BE2C (cell line): ENCODE data around the gene POLRMT.
A peak's percentile ranks its signal among the peaks of the same experiment; 100 is the strongest.
"Not testable (repeated sequence)": the region's sequence is repeated elsewhere in the genome, so short reads cannot be mapped to it uniquely, and the experiment has no call there.

Source experiments
- DNase-seq: peaks from one replicate; pipeline ENCODE4 v3.0.0-alpha.2; 2020
- H3K27me3 ChIP-seq: fragments of 250-450 bp; sonication (Bioruptor Pico); 2 replicates; pipeline ENCODE4 v1.5.1; 2020; ENCODE audit warnings: mild to moderate bottlenecking
- H3K36me3 ChIP-seq: fragments of 250-450 bp; sonication (Bioruptor Pico); 2 replicates; pipeline ENCODE4 v1.5.1; 2020; ENCODE audit warnings: mild to moderate bottlenecking
- H3K4me1 ChIP-seq: fragments of 250-450 bp; sonication (Bioruptor Pico); 2 replicates; pipeline ENCODE4 v1.5.1; 2020
- H3K4me3 ChIP-seq: 2 replicates; pipeline ENCODE4 v1.5.1; 2011; ENCODE audit warnings: low read depth, low read length
- H3K9me3 ChIP-seq: fragments of 250-450 bp; sonication (Bioruptor Pico); 2 replicates; pipeline ENCODE4 v1.5.1; 2020
- CTCF ChIP-seq: IDR thresholded peaks from 2 replicates; pipeline ENCODE4 v1.5.1; 2012; ENCODE audit warnings: mild to moderate bottlenecking, low read depth, low read length

POLRMT gene

GRCh38 chr19:607301-608154 is 25.8 kb downstream of the POLRMT start:
- TF ChIP-seq CTCF = no peak
- H3K9me3 ChIP-seq = peaks cover 4% of the 10 kb centered on the region
- no peak for DNase-seq
- peaks cover 3% of the 10 kb centered on the region; the same call in 1 of the 2 replicates for H3K36me3 ChIP-seq
- H3K4me1 ChIP-seq = peaks cover 14% of the 10 kb centered on the region
- no peaks in the 10 kb centered on the region for H3K27me3 ChIP-seq
- no peak overlapping the region for H3K4me3 ChIP-seq

- not testable (repeated sequence) for H3K36me3 ChIP-seq, H3K27me3 ChIP-seq, H3K4me1 ChIP-seq, H3K4me3 ChIP-seq, DNase-seq, H3K9me3 ChIP-seq
Measured at GRCh38 chr19:605061-605971, 28.0 kb downstream of the POLRMT start.

GRCh38 chr19:604355-604754 is 29.0 kb downstream of the POLRMT start:
- TF ChIP-seq CTCF = no peak
- Histone ChIP-seq H3K9me3 (peaks cover 6% of the 10 kb centered on the region), H3K4me3 (no peak overlapping the region), H3K27me3 (no peaks in the 10 kb centered on the region), H3K36me3 (no peaks in the 10 kb centered on the region; the same call in 1 of the 2 replicates), H3K4me1 (no peaks in the 10 kb centered on the region)
- DNase-seq = peak; percentile 68

GRCh38 chr19:603779-604178 is 29.6 kb downstream of the POLRMT start:
- not testable (repeated sequence) for H3K36me3 ChIP-seq, DNase-seq, H3K4me1 ChIP-seq, H3K4me3 ChIP-seq, H3K27me3 ChIP-seq, H3K9me3 ChIP-seq

- H3K4me3 ChIP-seq, H3K4me1 ChIP-seq: not testable (repeated sequence)
Measured at GRCh38 chr19:603302-603639, 30.1 kb downstream of the POLRMT start.

GRCh38 chr19:602391-603301 is 30.7 kb downstream of the POLRMT start:
- no peaks in the 10 kb centered on the region for H3K4me1 ChIP-seq
- no peaks in the 10 kb centered on the region for H3K27me3 ChIP-seq
- DNase-seq = no peak
- H3K36me3 ChIP-seq = no peaks in the 10 kb centered on the region; the same call in 1 of the 2 replicates
- H3K9me3 ChIP-seq = peaks cover 6% of the 10 kb centered on the region
- H3K4me3 ChIP-seq = no peak overlapping the region
- no peak for TF ChIP-seq CTCF

More at GRCh38 chr19:603302-603639, 30.1 kb downstream of the POLRMT start:
- H3K27me3 ChIP-seq, H3K36me3 ChIP-seq, H3K9me3 ChIP-seq, DNase-seq: not testable (repeated sequence)

GRCh38 chr19:601790-602189 is 31.5 kb downstream of the POLRMT start:
- Histone ChIP-seq H3K36me3 (no peaks in the 10 kb centered on the region; the same call in 1 of the 2 replicates), H3K27me3 (no peaks in the 10 kb centered on the region), H3K9me3 (peaks cover 6% of the 10 kb centered on the region), H3K4me1 (no peaks in the 10 kb centered on the region), H3K4me3 (no peak overlapping the region)
- no peak for TF ChIP-seq CTCF
- DNase-seq = no peak
